SK-N-SH treated with all-trans-retinoic acid at 6 μM for 48 hours (cell line): ENCODE results near the gene EMID1.
A peak's percentile ranks its signal among the peaks of the same experiment; 100 is the strongest.

Source experiments
- ATAC-seq: fragments of 200-7000 bp; cut with Tn5 transposase; 3 replicates; pipeline ENCODE4 v1.9.1; 2020; ENCODE audit warnings: mild to moderate bottlenecking, moderate library complexity
- ARNTL ChIP-seq: fragments of 450-650 bp; formaldehyde crosslinking; IDR thresholded peaks from 2 replicates; pipeline ENCODE4 v1.5.0; 2020; ENCODE audit warnings: low read depth, mild to moderate bottlenecking, moderate library complexity, borderline replicate concordance
- CSDC2 ChIP-seq: fragments of 250-450 bp; sonication (Bioruptor Pico); IDR thresholded peaks from 2 replicates; pipeline ENCODE4 v1.5.0; 2020; ENCODE audit warnings: mild to moderate bottlenecking, moderate library complexity
- ESRRG ChIP-seq: fragments of 250-450 bp; sonication (Bioruptor Pico); IDR thresholded peaks from 2 replicates; pipeline ENCODE4 v1.6.1; 2021; ENCODE audit warnings: mild to moderate bottlenecking
- GLIS3 ChIP-seq: fragments of 250-450 bp; sonication (Bioruptor Pico); IDR thresholded peaks from 2 replicates; pipeline ENCODE4 v1.5.0; 2020; ENCODE audit warnings: mild to moderate bottlenecking, moderate library complexity
- ISL1 ChIP-seq: fragments of 250-450 bp; sonication (Bioruptor Pico); IDR thresholded peaks from 2 replicates; pipeline ENCODE4 v2.1.2; 2022; ENCODE audit warnings: mild to moderate bottlenecking, moderate library complexity
- OSR1 ChIP-seq: fragments of 250-450 bp; sonication (Bioruptor Pico); IDR thresholded peaks from 2 replicates; pipeline ENCODE4 v1.8.0; 2022; ENCODE audit warnings: moderate library complexity, mild to moderate bottlenecking, inconsistent platforms
- PPARA ChIP-seq: fragments of 250-450 bp; sonication (Bioruptor Pico); IDR thresholded peaks from 2 replicates; pipeline ENCODE4 v1.5.0; 2020; ENCODE audit warnings: mild to moderate bottlenecking, borderline replicate concordance
- RARB ChIP-seq: fragments of 250-450 bp; sonication (Bioruptor Pico); IDR thresholded peaks from 2 replicates; pipeline ENCODE4 v1.8.0; 2021; ENCODE audit warnings: mild to moderate bottlenecking, moderate library complexity
- SNAI2 ChIP-seq: fragments of 250-450 bp; sonication (Bioruptor Pico); IDR thresholded peaks from 2 replicates; pipeline ENCODE4 v1.5.0; 2020; ENCODE audit warnings: mild to moderate bottlenecking, moderate library complexity
- TCF4 ChIP-seq: fragments of 250-450 bp; sonication (Bioruptor Pico); IDR thresholded peaks from 2 replicates; pipeline ENCODE4 v1.8.0; 2021; ENCODE audit warnings: mild to moderate bottlenecking, moderate library complexity, borderline replicate concordance
- TOX ChIP-seq: fragments of 250-450 bp; sonication (Bioruptor Pico); IDR thresholded peaks from 2 replicates; pipeline ENCODE4 v1.8.0; 2021; ENCODE audit warnings: mild to moderate bottlenecking, moderate library complexity, borderline replicate concordance
- ZC3H10 ChIP-seq: fragments of 250-450 bp; sonication (Bioruptor Pico); IDR thresholded peaks from 2 replicates; pipeline ENCODE4 v1.5.1; 2021; ENCODE audit warnings: mild to moderate bottlenecking, moderate library complexity
- ZFP3 ChIP-seq: fragments of 250-450 bp; sonication (Bioruptor Pico); IDR thresholded peaks from 2 replicates; pipeline ENCODE4 v1.5.0; 2020; ENCODE audit warnings: mild to moderate bottlenecking, moderate library complexity
- ZFP30 ChIP-seq: fragments of 450-650 bp; formaldehyde crosslinking; IDR thresholded peaks from 2 replicates; pipeline ENCODE4 v1.5.0; 2022; ENCODE audit warnings: mild to moderate bottlenecking, moderate library complexity
- ZNF565 ChIP-seq: fragments of 450-650 bp; formaldehyde crosslinking; conservative IDR thresholded peaks from 2 replicates; pipeline ENCODE4 v1.5.0; 2020; ENCODE audit warnings: low read depth, mild to moderate bottlenecking, moderate library complexity
- ZNF70 ChIP-seq: fragments of 450-650 bp; formaldehyde crosslinking; IDR thresholded peaks from 2 replicates; pipeline ENCODE4 v1.5.0; 2020; ENCODE audit warnings: mild to moderate bottlenecking, moderate library complexity
- ZNF8 ChIP-seq: fragments of 450-650 bp; formaldehyde crosslinking; IDR thresholded peaks from 2 replicates; pipeline ENCODE4 v1.5.0; 2020; ENCODE audit warnings: mild to moderate bottlenecking, moderate library complexity
- TF ChIP-seq, protein P1 (sequence below): fragments of 250-450 bp; sonication (Bioruptor Pico); IDR thresholded peaks from 2 replicates; pipeline ENCODE4 v1.8.0; 2021; ENCODE audit warnings: low read depth, mild to moderate bottlenecking, moderate library complexity, borderline replicate concordance
- TF ChIP-seq, protein P2 (sequence below): fragments of 250-450 bp; sonication (Bioruptor Pico); IDR thresholded peaks from 2 replicates; pipeline ENCODE4 v1.8.0; 2020; ENCODE audit warnings: mild to moderate bottlenecking, moderate library complexity, borderline replicate concordance
- TF ChIP-seq, protein P3 (sequence below): fragments of 250-450 bp; sonication (Bioruptor Pico); IDR thresholded peaks from 2 replicates; pipeline ENCODE4 v1.5.1; 2020; ENCODE audit warnings: low read depth, mild to moderate bottlenecking, moderate library complexity
- TF ChIP-seq, protein P4 (sequence below): fragments of 250-450 bp; sonication (Bioruptor Pico); IDR thresholded peaks from 2 replicates; pipeline ENCODE4 v1.5.0; 2020; ENCODE audit warnings: mild to moderate bottlenecking, moderate library complexity

EMID1 gene

GRCh38 chr22:29301716-29302401 is 96.2 kb downstream of the EMID1 start:
- peak; percentile 1 for ATAC-seq

DNA sequence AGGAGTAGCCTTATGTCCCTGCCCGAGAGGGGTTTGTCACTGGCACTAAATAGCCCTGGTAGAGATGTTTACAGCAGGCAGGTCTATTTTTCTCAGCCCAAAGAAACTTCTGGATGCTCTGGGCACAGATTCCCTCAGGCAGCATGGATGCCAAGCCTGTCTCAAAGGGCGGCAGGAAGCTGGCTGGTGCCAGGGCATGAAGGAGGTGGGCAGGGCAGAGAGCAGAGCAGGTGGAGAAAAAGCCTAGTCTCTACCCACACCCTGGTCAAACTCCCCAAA is 96.6 kb downstream of the EMID1 start:
- no peak; the same call in 2 of the 3 replicates for ATAC-seq
- TF ChIP-seq TOX (CRISPR knock-in tag) (no peak), ZNF565 (CRISPR knock-in tag) (no peak), OSR1 (CRISPR knock-in tag) (no peak), ZFP30 (CRISPR knock-in tag) (no peak)

More at GRCh38 chr22:29301716-29302401, 96.2 kb downstream of the EMID1 start:
- TF ChIP-seq, protein P1, sequence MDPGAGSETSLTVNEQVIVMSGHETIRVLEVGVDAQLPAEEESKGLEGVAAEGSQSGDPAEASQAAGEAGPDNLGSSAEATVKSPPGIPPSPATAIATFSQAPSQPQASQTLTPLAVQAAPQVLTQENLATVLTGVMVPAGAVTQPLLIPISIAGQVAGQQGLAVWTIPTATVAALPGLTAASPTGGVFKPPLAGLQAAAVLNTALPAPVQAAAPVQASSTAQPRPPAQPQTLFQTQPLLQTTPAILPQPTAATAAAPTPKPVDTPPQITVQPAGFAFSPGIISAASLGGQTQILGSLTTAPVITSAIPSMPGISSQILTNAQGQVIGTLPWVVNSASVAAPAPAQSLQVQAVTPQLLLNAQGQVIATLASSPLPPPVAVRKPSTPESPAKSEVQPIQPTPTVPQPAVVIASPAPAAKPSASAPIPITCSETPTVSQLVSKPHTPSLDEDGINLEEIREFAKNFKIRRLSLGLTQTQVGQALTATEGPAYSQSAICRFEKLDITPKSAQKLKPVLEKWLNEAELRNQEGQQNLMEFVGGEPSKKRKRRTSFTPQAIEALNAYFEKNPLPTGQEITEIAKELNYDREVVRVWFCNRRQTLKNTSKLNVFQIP (CRISPR knock-in tag): no peak
- TF ChIP-seq ZFP30 (CRISPR knock-in tag) (no peak), ARNTL (no peak), PPARA (CRISPR knock-in tag) (no peak), ZFP3 (no peak), ZNF70 (no peak), OSR1 (CRISPR knock-in tag) (no peak), SNAI2 (CRISPR knock-in tag) (no peak), ZNF8 (no peak), CSDC2 (no peak), GLIS3 (CRISPR knock-in tag) (no peak), ZC3H10 (CRISPR knock-in tag) (no peak), RARB (CRISPR knock-in tag) (no peak), ESRRG (CRISPR knock-in tag) (no peak), TCF4 (CRISPR knock-in tag) (no peak), TOX (CRISPR knock-in tag) (no peak)
- TF ChIP-seq, protein P2, sequence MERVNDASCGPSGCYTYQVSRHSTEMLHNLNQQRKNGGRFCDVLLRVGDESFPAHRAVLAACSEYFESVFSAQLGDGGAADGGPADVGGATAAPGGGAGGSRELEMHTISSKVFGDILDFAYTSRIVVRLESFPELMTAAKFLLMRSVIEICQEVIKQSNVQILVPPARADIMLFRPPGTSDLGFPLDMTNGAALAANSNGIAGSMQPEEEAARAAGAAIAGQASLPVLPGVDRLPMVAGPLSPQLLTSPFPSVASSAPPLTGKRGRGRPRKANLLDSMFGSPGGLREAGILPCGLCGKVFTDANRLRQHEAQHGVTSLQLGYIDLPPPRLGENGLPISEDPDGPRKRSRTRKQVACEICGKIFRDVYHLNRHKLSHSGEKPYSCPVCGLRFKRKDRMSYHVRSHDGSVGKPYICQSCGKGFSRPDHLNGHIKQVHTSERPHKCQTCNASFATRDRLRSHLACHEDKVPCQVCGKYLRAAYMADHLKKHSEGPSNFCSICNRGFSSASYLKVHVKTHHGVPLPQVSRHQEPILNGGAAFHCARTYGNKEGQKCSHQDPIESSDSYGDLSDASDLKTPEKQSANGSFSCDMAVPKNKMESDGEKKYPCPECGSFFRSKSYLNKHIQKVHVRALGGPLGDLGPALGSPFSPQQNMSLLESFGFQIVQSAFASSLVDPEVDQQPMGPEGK: no peak
- TF ChIP-seq, protein P3, sequence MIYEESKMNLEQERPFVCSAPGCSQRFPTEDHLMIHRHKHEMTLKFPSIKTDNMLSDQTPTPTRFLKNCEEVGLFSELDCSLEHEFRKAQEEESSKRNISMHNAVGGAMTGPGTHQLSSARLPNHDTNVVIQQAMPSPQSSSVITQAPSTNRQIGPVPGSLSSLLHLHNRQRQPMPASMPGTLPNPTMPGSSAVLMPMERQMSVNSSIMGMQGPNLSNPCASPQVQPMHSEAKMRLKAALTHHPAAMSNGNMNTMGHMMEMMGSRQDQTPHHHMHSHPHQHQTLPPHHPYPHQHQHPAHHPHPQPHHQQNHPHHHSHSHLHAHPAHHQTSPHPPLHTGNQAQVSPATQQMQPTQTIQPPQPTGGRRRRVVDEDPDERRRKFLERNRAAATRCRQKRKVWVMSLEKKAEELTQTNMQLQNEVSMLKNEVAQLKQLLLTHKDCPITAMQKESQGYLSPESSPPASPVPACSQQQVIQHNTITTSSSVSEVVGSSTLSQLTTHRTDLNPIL (CRISPR knock-in tag): no peak

DNA sequence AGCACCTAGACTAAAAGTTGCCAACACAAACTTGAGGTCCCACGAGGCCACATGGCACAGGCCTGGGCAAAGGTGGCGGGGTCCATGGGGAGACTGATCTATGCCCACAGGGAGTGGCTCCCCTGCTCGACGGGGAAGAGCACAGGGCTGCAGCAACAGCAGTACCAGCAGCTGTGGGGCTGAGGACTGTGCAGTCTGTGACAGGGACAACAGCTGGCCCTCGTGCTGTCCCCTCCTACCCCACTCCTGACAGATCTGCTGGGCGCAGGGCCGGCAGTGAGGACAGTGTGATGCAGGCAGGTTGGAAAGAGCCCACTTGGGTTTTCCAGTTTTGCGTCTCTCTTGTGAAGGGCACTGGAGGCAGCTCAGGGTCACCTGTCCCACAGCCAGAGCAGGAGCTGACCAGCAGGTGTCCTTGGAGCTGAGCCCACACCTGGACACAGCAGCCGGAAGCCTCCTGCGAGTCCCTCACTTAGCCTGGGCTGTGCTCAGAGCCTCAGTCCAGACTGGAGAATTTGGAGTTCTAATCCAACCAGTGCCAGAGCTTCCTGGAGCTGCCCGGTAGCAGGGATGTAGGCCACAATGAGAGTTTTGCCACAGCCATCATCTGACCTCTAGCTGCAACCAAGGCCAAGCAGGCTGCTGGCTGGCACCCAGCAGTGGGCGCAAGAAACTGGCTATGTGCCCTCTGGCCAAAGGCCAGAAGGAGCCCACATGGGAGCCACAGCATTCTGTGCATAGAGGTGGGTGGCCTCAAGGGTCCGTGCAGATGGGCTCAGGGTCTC is 97.2 kb downstream of the EMID1 start:
- TF ChIP-seq, protein P4, sequence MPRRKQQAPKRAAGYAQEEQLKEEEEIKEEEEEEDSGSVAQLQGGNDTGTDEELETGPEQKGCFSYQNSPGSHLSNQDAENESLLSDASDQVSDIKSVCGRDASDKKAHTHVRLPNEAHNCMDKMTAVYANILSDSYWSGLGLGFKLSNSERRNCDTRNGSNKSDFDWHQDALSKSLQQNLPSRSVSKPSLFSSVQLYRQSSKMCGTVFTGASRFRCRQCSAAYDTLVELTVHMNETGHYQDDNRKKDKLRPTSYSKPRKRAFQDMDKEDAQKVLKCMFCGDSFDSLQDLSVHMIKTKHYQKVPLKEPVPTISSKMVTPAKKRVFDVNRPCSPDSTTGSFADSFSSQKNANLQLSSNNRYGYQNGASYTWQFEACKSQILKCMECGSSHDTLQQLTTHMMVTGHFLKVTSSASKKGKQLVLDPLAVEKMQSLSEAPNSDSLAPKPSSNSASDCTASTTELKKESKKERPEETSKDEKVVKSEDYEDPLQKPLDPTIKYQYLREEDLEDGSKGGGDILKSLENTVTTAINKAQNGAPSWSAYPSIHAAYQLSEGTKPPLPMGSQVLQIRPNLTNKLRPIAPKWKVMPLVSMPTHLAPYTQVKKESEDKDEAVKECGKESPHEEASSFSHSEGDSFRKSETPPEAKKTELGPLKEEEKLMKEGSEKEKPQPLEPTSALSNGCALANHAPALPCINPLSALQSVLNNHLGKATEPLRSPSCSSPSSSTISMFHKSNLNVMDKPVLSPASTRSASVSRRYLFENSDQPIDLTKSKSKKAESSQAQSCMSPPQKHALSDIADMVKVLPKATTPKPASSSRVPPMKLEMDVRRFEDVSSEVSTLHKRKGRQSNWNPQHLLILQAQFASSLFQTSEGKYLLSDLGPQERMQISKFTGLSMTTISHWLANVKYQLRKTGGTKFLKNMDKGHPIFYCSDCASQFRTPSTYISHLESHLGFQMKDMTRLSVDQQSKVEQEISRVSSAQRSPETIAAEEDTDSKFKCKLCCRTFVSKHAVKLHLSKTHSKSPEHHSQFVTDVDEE: no peak
- TF ChIP-seq, protein P3 (CRISPR knock-in tag): no peak
- TF ChIP-seq SNAI2 (CRISPR knock-in tag) (no peak), ZNF70 (no peak), TCF4 (CRISPR knock-in tag) (no peak), PPARA (CRISPR knock-in tag) (no peak), GLIS3 (CRISPR knock-in tag) (no peak), ZC3H10 (CRISPR knock-in tag) (no peak), ISL1 (CRISPR knock-in tag) (no peak)
- TF ChIP-seq, protein P2: no peak
- TF ChIP-seq, all 23 proteins: peak for 0
- no peak for ATAC-seq
